Sigmoid colon (tissue), 7 donors: Measurements from ENCODE around the gene LAMB1. TPM values are rescaled to one million over a fixed set of nuclear protein-coding genes. Genes with fewer than 3 reads are reported as not detected.
"Not testable (repeated sequence)": the region's sequence is repeated elsewhere in the genome, so short reads cannot be mapped to it uniquely, and the experiment has no call there.

Experiments used
- DNase-seq: peaks from one replicate; pipeline ENCODE4 v3.0.0-alpha.2; 2019
- H3K27ac ChIP-seq, 4 donors: fragments of 200-600 bp; sonication (generic); one replicate each; pipeline ENCODE4 v1.5.1; 2016 to 2019; ENCODE audit warnings: mild to moderate bottlenecking in 1 of 4
- H3K27me3 ChIP-seq, 3 donors: fragments of 200-600 bp; sonication (generic); one replicate each; pipeline ENCODE4 v1.5.1; 2019; ENCODE audit warnings: mild to moderate bottlenecking in 1 of 3
- H3K36me3 ChIP-seq, 4 donors: fragments of 200-600 bp; sonication (generic); one replicate each; pipeline ENCODE4 v1.5.1; 2016 to 2019
- H3K4me1 ChIP-seq, 4 donors: fragments of 200-600 bp; sonication (generic); one replicate each; pipeline ENCODE4 v1.5.1; 2017 to 2019
- H3K4me3 ChIP-seq, 4 donors: fragments of 200-600 bp; sonication (generic); one replicate each; pipeline ENCODE4 v1.5.1; 2017 to 2019; ENCODE audit warnings: mild to moderate bottlenecking in 2 of 4, moderate library complexity in 1 of 4
- H3K9me3 ChIP-seq, 4 donors: fragments of 200-600 bp in 3 of 4; sonication (generic) in 3 of 4; one replicate each; pipeline versions ENCODE4 v1.5.1 to v1.6.1; 2013 to 2019
- CTCF ChIP-seq, 4 experiments: fragments of 450-650 bp in 3 of 4; fragments of 200-600 bp in 1 of 4; IDR thresholded peaks; one replicate each; pipeline ENCODE4 v1.5.1; 2016 to 2019; ENCODE audit warnings: antibody characterized with exemption in 4 of 4, mild to moderate bottlenecking in 3 of 4, moderate library complexity in 2 of 4
- EP300 ChIP-seq, 4 donors: sonication (generic); formaldehyde crosslinking; IDR thresholded peaks; one replicate each; pipeline ENCODE4 v1.6.1; 2017; ENCODE audit warnings: antibody characterized with exemption in 4 of 4
- POLR2A ChIP-seq, 2 donors: fragments of 450-650 bp; IDR thresholded peaks; one replicate each; pipeline ENCODE4 v1.6.1; 2016; ENCODE audit warnings: antibody characterized with exemption in 2 of 2, mild to moderate bottlenecking in 2 of 2, moderate library complexity in 2 of 2
- POLR2AphosphoS5 ChIP-seq, 4 donors: sonication (generic); formaldehyde crosslinking; IDR thresholded peaks; one replicate each; pipeline ENCODE4 v1.6.1; 2017; ENCODE audit warnings: antibody characterized with exemption in 4 of 4
- WGBS, 2 donors: extraction: QIAGEN DNeasy Blood & Tissue Kit; methylation state at CpG; one replicate each; pipeline ENCODE4 v1.1.7; 2013; 5-methylcytosine and 5-hydroxymethylcytosine counted together
- intact Hi-C: fragments of 100-400 bp; cut with DNase I; formaldehyde crosslinking; loops from one replicate; pipeline ENCODE4 v1.15.1; 2023
- polyA plus RNA-seq, 3 donors: library from polyadenylated mRNA; stranded (reverse); fragments of 200-250 nt; gene quantifications; one replicate each; pipeline ENCODE4 v1.2.3, GENCODE V29; 2013
- total RNA-seq, 4 donors: library from RNA; depleted of rRNA; stranded (reverse); fragments of >200 nt; gene quantifications; one replicate each; pipeline ENCODE4 v1.1.0, GENCODE V29; 2016
- donor health status: healthy with polysubstance abuse.
- donor health status: Bipolar disorder and iron deficiency.
- donor health status: healthy.

The LAMB1 gene
- total and polyA plus RNA-seq, 7 donors = 16.9 to 246 (median 161) TPM

GRCh38 chr7:107957436-107957835 lies 45.5 kb downstream of the LAMB1 start:
- Histone ChIP-seq H3K4me3 (no peak overlapping the region), H3K4me1 (peaks cover 0 to 81% (median 60%) of the 10 kb centered on the region in 4 donors), H3K36me3 (peaks cover 16 to 86% (median 41%) of the 10 kb centered on the region in 4 donors), H3K9me3 (no peaks in the 10 kb centered on the region), H3K27me3 (no peaks in the 10 kb centered on the region), H3K27ac (peak overlapping the region; percentile 55 to 77 (median 74))
- TF ChIP-seq POLR2AphosphoS5 (IDR thresholded peaks at IDR 0.05) = peak; percentile 8 to 38 (median 34)
- no peak for TF ChIP-seq CTCF (IDR thresholded peaks at IDR 0.05)
- TF ChIP-seq POLR2A (IDR thresholded peaks at IDR 0.05) = no peak
- peak in 1 of 4 donors; percentile 20 for TF ChIP-seq EP300 (IDR thresholded peaks at IDR 0.05)
- DNase-seq = no peak
- 87 to 94% methylated on average over 2 of the region's 2 CpGs for WGBS, 2 donors
- intact Hi-C loops = no loop called here

- Histone ChIP-seq H3K4me1 (peaks cover 0 to 81% (median 64%) of the 10 kb centered on the region in 4 donors), H3K36me3 (peaks cover 13 to 83% (median 41%) of the 10 kb centered on the region in 4 donors), H3K27ac (peak overlapping the region; percentile 55 to 77 (median 74))
- intact Hi-C loops, H3K27me3 ChIP-seq, H3K9me3 ChIP-seq, DNase-seq, H3K4me3 ChIP-seq: not testable (repeated sequence)
- 96 to 99% methylated on average over 4 of the region's 4 CpGs for WGBS, 2 donors
Measured at GRCh38 chr7:107956950-107957349, 46.0 kb downstream of the LAMB1 start.

- no peaks in the 10 kb centered on the region for H3K27me3 ChIP-seq
- WGBS, 2 donors = 90% methylated on average over 5 of the region's 5 CpGs
- TF ChIP-seq POLR2AphosphoS5 (IDR thresholded peaks at IDR 0.05) (no peak), EP300 (IDR thresholded peaks at IDR 0.05) (no peak), POLR2A (IDR thresholded peaks at IDR 0.05) (no peak), CTCF (IDR thresholded peaks at IDR 0.05) (no peak)
- peaks cover 15 to 83% (median 43%) of the 10 kb centered on the region in 4 donors for H3K36me3 ChIP-seq
- peaks cover 0 to 76% (median 63%) of the 10 kb centered on the region in 4 donors for H3K4me1 ChIP-seq
- no peak overlapping the region for H3K4me3 ChIP-seq
- no peaks in the 10 kb centered on the region for H3K9me3 ChIP-seq
- H3K27ac ChIP-seq = peak overlapping the region in 2 of 4 donors; percentile 33 to 68
- intact Hi-C loops = no loop called here
- DNase-seq = no peak
Measured at GRCh38 chr7:107955394-107955793, 47.6 kb downstream of the LAMB1 start.

GRCh38 chr7:107953924-107954303 lies 49.0 kb downstream of the LAMB1 start:
- peak overlapping the region; percentile 47 to 74 (median 69) for H3K27ac ChIP-seq
- no peak for TF ChIP-seq POLR2AphosphoS5 (IDR thresholded peaks at IDR 0.05)
- no peak for TF ChIP-seq CTCF (IDR thresholded peaks at IDR 0.05)
- TF ChIP-seq EP300 (IDR thresholded peaks at IDR 0.05) = no peak
- no peak for TF ChIP-seq POLR2A (IDR thresholded peaks at IDR 0.05)

GRCh38 chr7:107953265-107953923 lies 49.6 kb downstream of the LAMB1 start:
- no peak for TF ChIP-seq CTCF (IDR thresholded peaks at IDR 0.05)
- no peak for TF ChIP-seq EP300 (IDR thresholded peaks at IDR 0.05)
- TF ChIP-seq POLR2AphosphoS5 (IDR thresholded peaks at IDR 0.05) = no peak
- no peak for TF ChIP-seq POLR2A (IDR thresholded peaks at IDR 0.05)
- Histone ChIP-seq H3K27me3 (no peaks in the 10 kb centered on the region), H3K4me3 (no peak overlapping the region), H3K9me3 (no peaks in the 10 kb centered on the region), H3K36me3 (peaks cover 15 to 84% (median 35%) of the 10 kb centered on the region in 4 donors), H3K27ac (peak overlapping the region; percentile 47 to 74 (median 69)), H3K4me1 (peaks cover 0 to 71% (median 47%) of the 10 kb centered on the region in 4 donors)
- intact Hi-C loops = no loop called here
- WGBS, 2 donors = 83 to 88% methylated on average over 10 of the region's 10 CpGs
- DNase-seq = no peak

More at GRCh38 chr7:107953924-107954303, 49.0 kb downstream of the LAMB1 start:
- H3K36me3 ChIP-seq = peaks cover 15 to 83% (median 35%) of the 10 kb centered on the region in 4 donors
- intact Hi-C loops = no loop called here
- WGBS, 2 donors = 86 to 90% methylated on average over 2 of the region's 2 CpGs
- no peaks in the 10 kb centered on the region for H3K9me3 ChIP-seq
- H3K4me3 ChIP-seq = no peak overlapping the region
- H3K27me3 ChIP-seq = no peaks in the 10 kb centered on the region
- no peak for DNase-seq
- H3K4me1 ChIP-seq = peaks cover 0 to 71% (median 52%) of the 10 kb centered on the region in 4 donors
